ENCODE results near the gene ARL13B. TPM values are rescaled to one million over a fixed set of nuclear protein-coding genes. Genes with fewer than 3 reads are reported as not detected.
"Not testable (repeated sequence)": the region's sequence is repeated elsewhere in the genome, so short reads cannot be mapped to it uniquely, and the experiment has no call there.

ARL13B gene
- total RNA-seq, 6 donors from 2014 or later: 19.7 to 28.2 (median 23.6) TPM

- TF ChIP-seq CTCF (IDR thresholded peaks at IDR 0.05) (no peak), POLR2AphosphoS5 (IDR thresholded peaks at IDR 0.05) (no peak), EP300 (IDR thresholded peaks at IDR 0.05) (peak in 1 of 4 donors; percentile 2), POLR2A (IDR thresholded peaks at IDR 0.05) (peak in 1 of 4 donors; percentile 21)
- H3K36me3 ChIP-seq: no peaks in the 10 kb centered on the region
- 58 to 64% methylated on average over 8 of the region's 8 CpGs for WGBS, 2 donors
- no peak for DNase-seq
- peak within 1 kb of the TSS; percentile 19 to 67 (median 38) for H3K27ac ChIP-seq
- ATAC-seq (ENCODE audit: low FRiP score in 2 of 2): no peak
- no peaks in the 10 kb centered on the region for H3K4me1 ChIP-seq
- peak within 1 kb of the TSS in 3 of 4 donors; percentile 18 to 42 (median 33) for H3K4me3 ChIP-seq
- H3K9me3 ChIP-seq: no peaks in the 10 kb centered on the region
- H3K27me3 ChIP-seq: no peaks in the 10 kb centered on the region
Observed at GRCh38 chr3:94028093-94028837, 48.3 kb downstream of the ARL13B start, which contains the start of gene STX19. STX19 (minus strand) TSS chr3:94028597; CDS start chr3:94015269, 13,328 bp downstream.

DNA sequence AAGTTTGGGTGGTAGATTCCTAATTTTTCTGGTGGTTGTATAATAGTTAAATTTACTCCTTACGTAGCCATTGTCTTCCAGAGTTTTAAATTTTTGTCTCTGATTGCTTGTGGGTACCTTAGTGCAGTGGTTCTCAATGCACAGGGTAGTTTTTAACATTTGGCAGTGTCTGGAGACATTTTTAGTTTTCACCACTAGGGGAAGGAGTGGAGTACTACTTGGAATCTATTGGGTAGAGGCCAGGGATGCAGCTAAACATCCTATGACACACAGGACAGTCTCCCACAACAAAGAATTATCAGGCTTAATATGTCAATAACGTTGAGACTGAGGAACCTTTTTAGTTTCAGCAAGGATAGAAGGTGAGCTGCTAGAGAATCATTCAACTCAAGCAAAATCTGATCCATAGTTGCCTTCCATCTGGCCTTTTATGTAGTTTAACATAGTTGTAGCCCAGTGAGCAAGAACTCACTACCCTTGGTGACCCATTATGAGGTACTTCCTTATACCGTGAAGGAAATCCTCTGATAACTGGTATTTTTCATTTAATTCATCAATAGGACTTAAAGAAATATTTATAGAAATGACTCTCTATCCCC is 57.1 kb downstream of the ARL13B start:
- Histone ChIP-seq H3K27me3 (no peaks in the 10 kb centered on the region), H3K4me3 (no peak overlapping the region), H3K27ac (no peak overlapping the region), H3K9me3 (no peaks in the 10 kb centered on the region), H3K36me3 (peaks cover 0 to 19% (median 0%) of the 10 kb centered on the region in 4 donors), H3K4me1 (no peaks in the 10 kb centered on the region)
- ATAC-seq (ENCODE audit: low FRiP score in 2 of 2): peak in 1 of 2 donors; percentile 59
- 80 to 85% methylated on average over 3 of the region's 3 CpGs for WGBS, 2 donors
- TF ChIP-seq CTCF (IDR thresholded peaks at IDR 0.05) (peak in 5 of 6 experiments; percentile 23 to 51 (median 36)), EP300 (IDR thresholded peaks at IDR 0.05) (no peak), POLR2AphosphoS5 (IDR thresholded peaks at IDR 0.05) (no peak)
- no peak for DNase-seq

GRCh38 chr3:94043285-94043684 is 63.3 kb downstream of the ARL13B start:
- DNase-seq (no peak), ATAC-seq (ENCODE audit: low FRiP score in 2 of 2) (no peak)
- H3K27me3 ChIP-seq: no peaks in the 10 kb centered on the region
- H3K9me3 ChIP-seq: peaks cover 0 to 8% (median 4%) of the 10 kb centered on the region in 4 donors
- H3K4me1 ChIP-seq: no peaks in the 10 kb centered on the region
- 78 to 93% methylated on average over 1 of the region's 1 CpG for WGBS, 2 donors
- H3K36me3 ChIP-seq: peaks cover 7 to 35% (median 12%) of the 10 kb centered on the region in 4 donors
- no peak overlapping the region for H3K27ac ChIP-seq
- H3K4me3 ChIP-seq: no peak overlapping the region
- no peak for TF ChIP-seq CTCF (IDR thresholded peaks at IDR 0.05)
- no peak for TF ChIP-seq POLR2AphosphoS5 (IDR thresholded peaks at IDR 0.05)
- TF ChIP-seq EP300 (IDR thresholded peaks at IDR 0.05): no peak
- TF ChIP-seq POLR2A (IDR thresholded peaks at IDR 0.05): no peak

DNA sequence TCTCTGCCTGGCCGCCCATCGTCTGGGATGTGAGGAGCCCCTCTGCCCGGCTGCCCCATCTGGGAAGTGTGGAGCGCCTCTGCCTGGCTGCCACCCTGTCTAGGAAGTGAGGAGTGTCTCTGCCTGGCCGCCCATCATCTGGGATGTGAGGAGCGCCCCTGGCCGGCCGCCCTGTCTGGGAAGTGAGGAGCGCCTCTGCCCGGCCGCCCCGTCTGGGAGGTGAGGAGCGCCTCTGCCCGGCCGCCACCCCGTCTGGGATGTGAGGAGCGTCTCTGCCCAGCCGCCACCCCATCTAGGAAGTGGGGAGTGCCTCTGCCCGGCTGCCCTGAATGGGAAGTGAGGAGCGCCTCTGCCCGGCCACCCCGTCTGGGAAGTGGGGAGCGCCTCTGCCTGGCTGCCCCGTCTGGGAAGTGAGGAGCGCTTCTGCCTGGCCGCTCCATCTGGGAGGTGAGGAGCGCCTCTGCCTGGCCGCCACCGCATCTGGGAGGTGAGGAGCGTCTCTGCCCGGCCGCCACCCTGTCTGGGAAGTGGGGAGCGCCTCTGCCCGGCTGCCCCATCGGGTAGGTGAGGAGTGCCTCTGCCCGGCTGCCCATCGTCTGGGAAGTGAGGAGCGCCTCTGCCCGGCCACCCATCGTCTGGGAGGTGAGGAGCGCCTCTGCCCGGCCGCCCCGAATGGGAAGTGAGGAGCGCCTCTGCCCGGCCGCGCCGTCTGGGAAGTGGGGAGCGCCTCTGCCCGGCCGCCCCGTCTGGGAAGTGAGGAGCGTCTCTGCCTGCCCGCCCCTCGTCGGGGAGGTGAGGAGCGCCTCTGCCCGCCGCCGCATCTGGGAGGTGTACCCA is 64.4 kb downstream of the ARL13B start:
- H3K4me3 ChIP-seq; H3K4me1 ChIP-seq; H3K9me3 ChIP-seq; ATAC-seq (ENCODE audit: low FRiP score in 2 of 2); H3K27ac ChIP-seq; H3K27me3 ChIP-seq: not testable (repeated sequence)
- peaks cover 7 to 29% (median 12%) of the 10 kb centered on the region in 4 donors for H3K36me3 ChIP-seq
- peak in 1 of 2 donors; percentile 73 for DNase-seq
- 94 to 95% methylated on average over 12 to 48 of the region's 61 CpGs for WGBS, 2 donors

- WGBS, 2 donors: 96 to 98% methylated on average over 2 of the region's 2 CpGs
- ATAC-seq (ENCODE audit: low FRiP score in 2 of 2): no peak
Observed at GRCh38 chr3:94046533-94046932, 66.6 kb downstream of the ARL13B start.

More at GRCh38 chr3:94046533-94046932, 66.6 kb downstream of the ARL13B start:
- H3K27ac ChIP-seq: no peak overlapping the region
- H3K4me3 ChIP-seq: no peak overlapping the region
- no peaks in the 10 kb centered on the region for H3K4me1 ChIP-seq
- H3K9me3 ChIP-seq: peaks cover 0 to 8% (median 4%) of the 10 kb centered on the region in 4 donors
- no peak for DNase-seq
- no peak for TF ChIP-seq POLR2AphosphoS5 (IDR thresholded peaks at IDR 0.05)
- no peak for TF ChIP-seq EP300 (IDR thresholded peaks at IDR 0.05)
- TF ChIP-seq CTCF (IDR thresholded peaks at IDR 0.05): no peak
- no peak for TF ChIP-seq POLR2A (IDR thresholded peaks at IDR 0.05)
- H3K27me3 ChIP-seq: no peaks in the 10 kb centered on the region
- H3K36me3 ChIP-seq: peaks cover 7 to 20% (median 12%) of the 10 kb centered on the region in 4 donors

Measured in upper lobe of left lung (tissue), 6 donors.